Cardiac ventricle fibroblast (primary cell): ENCODE data around the gene OSMR. TPM values are rescaled to one million over a fixed set of nuclear protein-coding genes. Genes with fewer than 3 reads are reported as not detected.

Experiments used
- total RNA-seq: library from RNA; depleted of rRNA; stranded (reverse); fragments of >200 nt; gene quantifications from 2 replicates; pipeline ENCODE4 v1.2.3, GENCODE V29; 2015

The OSMR gene
- 135 and 137 TPM in 2 replicates for total RNA-seq

GRCh38 chr5:38845526-38846378 lies at the start of gene OSMR:
Gene OSMR (plus strand): TSS chr5:38846012. CDS start chr5:38869045, 23,033 bp downstream.

Other genes starting within 250 kb of the OSMR start
- 8.5 and 9.8 TPM in 2 replicates for gene RICTOR, start 228.4 kb downstream of the OSMR start, total RNA-seq